NB4 (cell line): ENCODE data around the gene THBS4.

ENCODE experiments used
- DNase-seq: peaks from one replicate; pipeline ENCODE4 v3.0.0; 2010; ENCODE audit warnings: low read depth
- H3K4me3 ChIP-seq: one replicate; pipeline ENCODE4 v1.5.1; 2011; ENCODE audit warnings: mild to moderate bottlenecking, low read depth, low read length, moderate library complexity
- CTCF ChIP-seq: IDR thresholded peaks from one replicate; pipeline ENCODE4 v1.5.1; 2012; ENCODE audit warnings: low read depth, low read length
- MAX ChIP-seq: IDR thresholded peaks from 2 replicates; pipeline ENCODE4 v1.6.1; 2011; ENCODE audit warnings: low read depth, low read length
- MYC ChIP-seq: IDR thresholded peaks from 2 replicates; pipeline ENCODE4 v1.6.1; 2011; ENCODE audit warnings: low read depth, low read length
- POLR2A ChIP-seq: IDR thresholded peaks from 2 replicates; pipeline ENCODE4 v1.6.1; 2011; ENCODE audit warnings: mild to moderate bottlenecking; ENCODE audit not compliant: insufficient read length; ENCODE audit errors: extremely low read depth

THBS4 gene

GRCh38 chr5:80122579-80122978 is 87.4 kb downstream of the THBS4 start:
- TF ChIP-seq CTCF (no peak), MAX (no peak), MYC (no peak), POLR2A (no peak)
- peak; percentile 59 for DNase-seq
- no peak overlapping the region for H3K4me3 ChIP-seq

- no peak for TF ChIP-seq MAX
- no peak for TF ChIP-seq POLR2A
- no peak for TF ChIP-seq MYC
- no peak for DNase-seq
- no peak overlapping the region for H3K4me3 ChIP-seq
Measured at GRCh38 chr5:80124121-80124918, 89.2 kb downstream of the THBS4 start.

- TF ChIP-seq MYC: no peak
- TF ChIP-seq POLR2A: no peak
- no peak for TF ChIP-seq CTCF
- TF ChIP-seq MAX: no peak
- DNase-seq: no peak
- no peak overlapping the region for H3K4me3 ChIP-seq
Measured at GRCh38 chr5:80125022-80125961, 90.1 kb downstream of the THBS4 start.

GRCh38 chr5:80125962-80126480 is 90.9 kb downstream of the THBS4 start:
- TF ChIP-seq MYC: no peak
- no peak for TF ChIP-seq CTCF
- TF ChIP-seq MAX: no peak
- no peak overlapping the region for H3K4me3 ChIP-seq
- DNase-seq: peak; percentile 66

GRCh38 chr5:80127116-80127552 is 92.0 kb downstream of the THBS4 start:
- TF ChIP-seq POLR2A: no peak
- TF ChIP-seq MYC: no peak
- TF ChIP-seq CTCF: no peak
- no peak for TF ChIP-seq MAX
- H3K4me3 ChIP-seq: no peak overlapping the region
- peak; percentile 77 for DNase-seq

- no peak for TF ChIP-seq POLR2A
- no peak for TF ChIP-seq CTCF
- no peak for TF ChIP-seq MYC
- TF ChIP-seq MAX: no peak
- DNase-seq: no peak
- no peak overlapping the region for H3K4me3 ChIP-seq
Measured at GRCh38 chr5:80128141-80128540, 93.0 kb downstream of the THBS4 start.
